Smooth muscle cell (in vitro differentiated cells): ENCODE data around the gene C5orf15. TPM values are rescaled to one million over a fixed set of nuclear protein-coding genes. Genes with fewer than 3 reads are reported as not detected.

Source experiments
- DNase-seq: peaks from one replicate; lab custom pipeline; 2025; ENCODE audit not compliant: unreplicated experiment; lab: John Stamatoyannopoulos, UW
- H2AFZ ChIP-seq: fragments of 200-600 bp; sonication (generic); 2 replicates; pipeline ENCODE4 v1.6.0; 2016; ENCODE audit warnings: antibody characterized with exemption, low read depth, mild to moderate bottlenecking
- H3F3A ChIP-seq: fragments of 200-600 bp; sonication (generic); 2 replicates; pipeline ENCODE4 v1.6.0; 2017; ENCODE audit warnings: antibody characterized with exemption, low read depth
- H3K27ac ChIP-seq: fragments of 200-600 bp; sonication (generic); 2 replicates; pipeline ENCODE4 v1.5.1; 2016; ENCODE audit warnings: low read depth, mild to moderate bottlenecking
- H3K27me3 ChIP-seq: fragments of 200-600 bp; sonication (generic); 2 replicates; pipeline ENCODE4 v1.6.1; 2016; ENCODE audit warnings: low read depth, mild to moderate bottlenecking
- H3K36me3 ChIP-seq: fragments of 200-600 bp; sonication (generic); 2 replicates; pipeline ENCODE4 v1.5.1; 2016; ENCODE audit warnings: low read depth
- H3K4me1 ChIP-seq: fragments of 200-600 bp; sonication (generic); 2 replicates; pipeline ENCODE4 v1.5.1; 2016; ENCODE audit warnings: low read depth
- H3K4me2 ChIP-seq: fragments of 200-600 bp; sonication (generic); 2 replicates; pipeline ENCODE4 v1.6.0; 2016; ENCODE audit warnings: mild to moderate bottlenecking
- H3K4me3 ChIP-seq: fragments of 200-600 bp; sonication (generic); 2 replicates; pipeline ENCODE4 v1.5.1; 2016; ENCODE audit warnings: mild to moderate bottlenecking
- H3K79me2 ChIP-seq: fragments of 200-600 bp; sonication (generic); 2 replicates; pipeline ENCODE4 v1.6.0; 2016; ENCODE audit warnings: low read depth, mild to moderate bottlenecking
- H3K9ac ChIP-seq: fragments of 200-600 bp; sonication (generic); 2 replicates; pipeline ENCODE4 v1.6.0; 2016; ENCODE audit warnings: low read depth
- H3K9me3 ChIP-seq: fragments of 200-600 bp; sonication (generic); replicated peaks from 2 replicates; pipeline ENCODE4 v1.5.1; 2016; ENCODE audit warnings: low read depth
- H4K20me1 ChIP-seq: fragments of 200-600 bp; sonication (generic); 2 replicates; pipeline ENCODE4 v1.6.0; 2016; ENCODE audit warnings: low read depth
- WGBS: methylation state at CpG from one replicate; pipeline ENCODE4 v1.1.7; 2016; ENCODE audit warnings: low lambda C conversion rate; 5-methylcytosine and 5-hydroxymethylcytosine counted together
- polyA plus RNA-seq: library from polyadenylated mRNA; unstranded; fragments of >200 nt; fragmentation: Nextera tagmentation; extraction: Ambion mirVana; gene quantifications from 2 replicates; pipeline ENCODE4 v1.2.1, GENCODE V29; 2016
- total RNA-seq: library from RNA; depleted of rRNA; stranded (reverse); fragments of >200 nt; gene quantifications from 2 replicates; pipeline ENCODE4 v1.2.3, GENCODE V29; 2014
- TF ChIP-seq, protein P1 (sequence below): fragments of 200-600 bp; sonication (generic); IDR thresholded peaks from 2 replicates; pipeline ENCODE4 v1.5.1; 2017; ENCODE audit warnings: borderline replicate concordance, mild to moderate bottlenecking, antibody characterized with exemption; ENCODE audit not compliant: insufficient read depth, poor library complexity, severe bottlenecking

Gene C5orf15
- total and polyA plus RNA-seq, 2 experiments from 2014 or later: 64.9 to 128 TPM

DNA sequence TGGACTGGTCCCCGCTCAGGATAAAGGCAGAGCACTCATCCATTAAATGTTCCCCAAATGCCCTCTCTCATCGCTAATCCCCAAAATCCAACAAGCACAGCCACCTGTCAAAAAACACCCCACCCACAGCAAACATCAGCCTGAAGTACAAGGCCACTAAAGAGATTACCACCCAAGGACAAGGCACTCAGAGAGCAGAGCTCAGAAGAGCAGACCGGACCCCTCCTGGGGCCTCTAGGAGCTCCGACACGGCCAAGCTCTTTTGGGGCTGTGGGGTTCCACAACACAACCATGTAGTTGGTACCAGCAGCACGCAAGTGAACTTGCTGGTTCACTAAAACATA is 26.5 kb upstream of the C5orf15 start:
- Histone ChIP-seq H3K36me3 (peaks cover 7% of the 10 kb centered on the region), H3K4me3 (no peak overlapping the region), H3K9ac (no peak overlapping the region), H4K20me1 (peaks cover 100% of the 10 kb centered on the region), H3K4me1 (peaks cover 18% of the 10 kb centered on the region), H3K27me3 (no peaks in the 10 kb centered on the region), H3K27ac (no peak overlapping the region), H3K79me2 (peaks cover 100% of the 10 kb centered on the region), H3K4me2 (no peak overlapping the region), H3F3A (no peaks in the 10 kb centered on the region), H3K9me3 (no peaks in the 10 kb centered on the region), H2AFZ (no peak overlapping the region)
- WGBS: 94% methylated on average over 6 of the region's 6 CpGs
- TF ChIP-seq, protein P1, sequence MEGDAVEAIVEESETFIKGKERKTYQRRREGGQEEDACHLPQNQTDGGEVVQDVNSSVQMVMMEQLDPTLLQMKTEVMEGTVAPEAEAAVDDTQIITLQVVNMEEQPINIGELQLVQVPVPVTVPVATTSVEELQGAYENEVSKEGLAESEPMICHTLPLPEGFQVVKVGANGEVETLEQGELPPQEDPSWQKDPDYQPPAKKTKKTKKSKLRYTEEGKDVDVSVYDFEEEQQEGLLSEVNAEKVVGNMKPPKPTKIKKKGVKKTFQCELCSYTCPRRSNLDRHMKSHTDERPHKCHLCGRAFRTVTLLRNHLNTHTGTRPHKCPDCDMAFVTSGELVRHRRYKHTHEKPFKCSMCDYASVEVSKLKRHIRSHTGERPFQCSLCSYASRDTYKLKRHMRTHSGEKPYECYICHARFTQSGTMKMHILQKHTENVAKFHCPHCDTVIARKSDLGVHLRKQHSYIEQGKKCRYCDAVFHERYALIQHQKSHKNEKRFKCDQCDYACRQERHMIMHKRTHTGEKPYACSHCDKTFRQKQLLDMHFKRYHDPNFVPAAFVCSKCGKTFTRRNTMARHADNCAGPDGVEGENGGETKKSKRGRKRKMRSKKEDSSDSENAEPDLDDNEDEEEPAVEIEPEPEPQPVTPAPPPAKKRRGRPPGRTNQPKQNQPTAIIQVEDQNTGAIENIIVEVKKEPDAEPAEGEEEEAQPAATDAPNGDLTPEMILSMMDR: no peak
- DNase-seq: no peak

DNA sequence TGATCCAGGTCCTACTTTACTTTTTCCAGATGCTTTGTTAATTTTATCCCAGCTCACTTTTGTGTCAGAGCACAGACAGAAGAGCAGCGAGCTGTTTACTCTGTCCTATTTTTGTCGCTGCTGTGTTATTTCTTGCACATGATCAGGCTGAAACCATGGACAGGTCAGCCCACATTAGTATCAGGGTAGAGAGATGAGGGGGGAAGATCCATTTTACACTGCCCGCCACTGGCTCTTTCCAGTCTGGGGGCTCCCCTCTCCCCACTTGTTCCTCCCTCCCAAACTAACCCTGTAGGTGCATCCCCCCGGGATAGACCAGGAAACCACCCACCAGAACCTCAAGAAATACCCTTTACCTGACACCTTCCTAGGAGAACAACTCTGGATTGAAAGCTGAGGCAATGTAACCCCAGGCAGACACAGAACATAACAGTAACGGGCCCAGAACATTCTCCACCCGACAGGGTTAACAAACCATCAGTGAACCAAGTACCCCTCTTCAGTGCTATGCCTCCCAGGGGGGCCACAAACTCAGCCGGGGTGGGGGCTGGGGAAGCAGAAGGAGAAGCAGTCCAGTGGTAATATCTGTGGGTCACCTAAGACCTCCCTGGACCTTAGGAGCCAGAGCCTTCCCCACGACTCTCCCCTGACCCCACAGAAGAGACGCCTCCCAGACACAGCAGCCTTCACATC is 26.0 kb upstream of the C5orf15 start:
- Histone ChIP-seq H2AFZ (no peak overlapping the region), H3K4me3 (no peak overlapping the region), H3K27me3 (no peaks in the 10 kb centered on the region), H3K36me3 (peaks cover 9% of the 10 kb centered on the region), H3K4me1 (peaks cover 18% of the 10 kb centered on the region), H3K9me3 (no peaks in the 10 kb centered on the region), H3K27ac (peak overlapping the region; percentile 3), H3F3A (no peaks in the 10 kb centered on the region), H4K20me1 (peaks cover 100% of the 10 kb centered on the region), H3K79me2 (peaks cover 100% of the 10 kb centered on the region), H3K9ac (no peak overlapping the region), H3K4me2 (no peak overlapping the region)
- DNase-seq: no peak
- 88% methylated on average over 9 of the region's 9 CpGs for WGBS
- TF ChIP-seq, protein P1: no peak

DNA sequence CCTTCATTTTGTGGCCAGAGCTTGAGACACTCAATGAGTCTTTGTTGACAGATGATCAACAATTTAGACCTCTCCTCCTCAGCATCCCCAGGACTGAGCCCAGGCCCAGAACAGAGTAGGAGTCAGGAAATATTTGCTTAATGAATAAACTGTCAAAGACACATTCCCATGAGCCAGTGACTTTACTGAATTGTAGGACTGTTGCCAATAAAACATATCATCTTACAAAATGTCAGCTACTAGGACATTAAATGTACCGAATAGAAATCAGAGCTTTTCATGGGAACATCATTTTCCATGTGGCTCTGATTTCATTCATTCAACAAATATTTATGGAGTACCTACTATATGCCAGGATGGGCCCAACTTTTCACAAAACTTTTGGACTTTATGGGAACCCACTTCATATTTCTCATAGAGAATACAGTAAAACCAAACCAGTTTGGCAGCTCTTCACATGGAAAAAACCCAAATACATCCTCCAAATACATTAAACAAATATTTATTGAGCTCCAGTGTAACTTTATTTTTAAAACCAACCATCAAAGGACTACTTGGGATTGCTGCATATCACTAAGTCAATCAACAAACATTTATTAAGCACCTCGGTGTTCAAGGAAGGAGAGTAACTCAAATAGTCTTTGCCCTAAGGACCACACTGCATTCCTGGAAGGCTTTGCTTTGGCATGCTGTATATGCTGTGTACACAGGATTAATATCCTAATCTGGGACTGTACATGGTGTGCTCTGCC is 24.9 kb upstream of the C5orf15 start:
- Histone ChIP-seq H3K4me1 (peaks cover 18% of the 10 kb centered on the region), H3K9me3 (no peaks in the 10 kb centered on the region), H3K27ac (no peak overlapping the region), H2AFZ (no peak overlapping the region), H3K9ac (no peak overlapping the region), H3K36me3 (peaks cover 18% of the 10 kb centered on the region), H3K27me3 (no peaks in the 10 kb centered on the region), H3K4me3 (no peak overlapping the region), H3K4me2 (no peak overlapping the region), H4K20me1 (peaks cover 100% of the 10 kb centered on the region), H3F3A (no peaks in the 10 kb centered on the region), H3K79me2 (peaks cover 100% of the 10 kb centered on the region)
- TF ChIP-seq, protein P1: no peak
- DNase-seq: no peak
- WGBS: 78% methylated on average over 2 of the region's 2 CpGs
